ENCODE data around the gene RSRC2.
"Not testable (repeated sequence)": the region's sequence is repeated elsewhere in the genome, so short reads cannot be mapped to it uniquely, and the experiment has no call there.

The RSRC2 gene

GRCh38 chr12:122526683-122527477 lies at the start of gene RSRC2, which contains the start of gene KNTC1:
TSS of gene RSRC2 (minus strand) at chr12:122526936. CDS start at chr12:122526853, 83 bp downstream.
TSS of gene KNTC1 (plus strand) at chr12:122527249. CDS start at chr12:122530064, 2,815 bp downstream.
- DNase-seq, result peak; percentile 99

- DNase-seq, result no peak
Observed at GRCh38 chr12:122571821-122572220, 45.1 kb upstream of the RSRC2 start.

GRCh38 chr12:122570006-122570405 lies 43.3 kb upstream of the RSRC2 start:
- not testable (repeated sequence) for DNase-seq

GRCh38 chr12:122569288-122569687 lies 42.6 kb upstream of the RSRC2 start:
- DNase-seq, result no peak

GRCh38 chr12:122566816-122567215 lies 40.1 kb upstream of the RSRC2 start:
- not testable (repeated sequence) for DNase-seq

- no peak for DNase-seq
Observed at GRCh38 chr12:122563361-122563760, 36.6 kb upstream of the RSRC2 start.

- no peak for DNase-seq
Observed at GRCh38 chr12:122560138-122560537, 33.4 kb upstream of the RSRC2 start.

GRCh38 chr12:122558745-122559641 lies 32.3 kb upstream of the RSRC2 start:
- DNase-seq, result no peak

- DNase-seq, result no peak
Observed at GRCh38 chr12:122547330-122547729, 20.6 kb upstream of the RSRC2 start.

GRCh38 chr12:122545855-122546254 lies 19.1 kb upstream of the RSRC2 start:
- no peak for DNase-seq

- DNase-seq, result no peak
Observed at GRCh38 chr12:122544537-122544936, 17.8 kb upstream of the RSRC2 start.

- DNase-seq, result no peak
Observed at GRCh38 chr12:122538496-122538895, 11.8 kb upstream of the RSRC2 start.

- no peak for DNase-seq
Observed at GRCh38 chr12:122537021-122537420, 10.3 kb upstream of the RSRC2 start.

GRCh38 chr12:122533856-122534255 lies 7.1 kb upstream of the RSRC2 start:
- DNase-seq, result no peak

GRCh38 chr12:122528992-122529391 lies 2.3 kb upstream of the RSRC2 start:
- no peak for DNase-seq

- DNase-seq, result no peak
Observed at GRCh38 chr12:122528582-122528981, 1.8 kb upstream of the RSRC2 start.

- DNase-seq, result peak; percentile 39
Observed at GRCh38 chr12:122527478-122527944, 775 bp upstream of the RSRC2 start.

GRCh38 chr12:122523846-122524718 lies 2.7 kb downstream of the RSRC2 start:
- no peak for DNase-seq

GRCh38 chr12:122523280-122523679 lies 3.5 kb downstream of the RSRC2 start:
- no peak for DNase-seq

- DNase-seq, result no peak
Observed at GRCh38 chr12:122520676-122521075, 6.1 kb downstream of the RSRC2 start.

GRCh38 chr12:122519418-122519817 lies 7.3 kb downstream of the RSRC2 start:
- DNase-seq, result no peak

- DNase-seq, result no peak
Observed at GRCh38 chr12:122518908-122519307, 7.8 kb downstream of the RSRC2 start.

GRCh38 chr12:122517877-122518276 lies 8.9 kb downstream of the RSRC2 start:
- no peak for DNase-seq

Measured in CD4-positive, alpha-beta T cell treated with Interleukin-6 for 4 hours (primary cell).